PC-3 (cell line): ENCODE measurements around the gene SLC12A8. TPM values are rescaled to one million over a fixed set of nuclear protein-coding genes. Genes with fewer than 3 reads are reported as not detected.

Experiments
- ATAC-seq: fragments of 200-7000 bp; cut with Tn5 transposase; 2 replicates; pipeline ENCODE4 v1.9.1; 2020; ENCODE audit warnings: mild to moderate bottlenecking, moderate library complexity
- BruUV-seq: library from RNA; stranded (reverse); fragments of 400-500 nt; replicated peaks from 2 replicates; lab custom pipeline; 2021; lab: Mats Ljungman, UMichigan
- CTCF ChIA-PET: fragments of 300-600 bp; sonication (Branson Sonifier 250); formaldehyde crosslinking; loops from one replicate; lab custom pipeline; 2022; ENCODE audit warnings: antibody characterized with exemption; lab: Charles Lee
- POLR2A ChIA-PET: fragments of 300-600 bp; sonication (Branson Sonifier 250); formaldehyde crosslinking; loops from one replicate; lab custom pipeline; 2022; ENCODE audit warnings: antibody characterized with exemption; ENCODE audit not compliant: unreplicated experiment; lab: Charles Lee
- DNase-seq: peaks from one replicate; pipeline ENCODE4 v3.0.0-alpha.2; 2015
- H2AFZ ChIP-seq: fragments of 300-600 bp; sonication (generic); 2 replicates; pipeline ENCODE4 v1.6.0; 2016; ENCODE audit warnings: antibody characterized with exemption, low read length
- H3F3A ChIP-seq: fragments of 300-600 bp; sonication (generic); one replicate; pipeline ENCODE4 v1.6.0; 2017; ENCODE audit warnings: antibody characterized with exemption, low read length, control low read depth, mild to moderate bottlenecking; ENCODE audit not compliant: unreplicated experiment
- H3K27ac ChIP-seq: fragments of 300-600 bp; sonication (generic); 2 replicates; pipeline ENCODE4 v1.5.1; 2016; ENCODE audit warnings: mild to moderate bottlenecking, low read length
- H3K27me3 ChIP-seq: fragments of 300-600 bp; sonication (generic); 2 replicates; pipeline ENCODE4 v1.6.1; 2016; ENCODE audit warnings: low read length, mixed read lengths
- H3K36me3 ChIP-seq: fragments of 300-600 bp; sonication (generic); 2 replicates; pipeline ENCODE4 v1.6.1; 2016; ENCODE audit warnings: low read depth, mixed run types, low read length, mixed read lengths
- H3K4me1 ChIP-seq: fragments of 300-600 bp; sonication (generic); 2 replicates; pipeline ENCODE4 v1.5.1; 2016; ENCODE audit warnings: low read length; ENCODE audit not compliant: insufficient read depth
- H3K4me2 ChIP-seq: fragments of 300-600 bp; sonication (generic); 2 replicates; pipeline ENCODE4 v1.6.0; 2016; ENCODE audit warnings: low read length
- H3K4me3 ChIP-seq: fragments of 300-600 bp; sonication (generic); 2 replicates; pipeline ENCODE4 v1.5.1; 2016; ENCODE audit warnings: mild to moderate bottlenecking, low read length, mixed read lengths
- H3K79me2 ChIP-seq: fragments of 300-600 bp; sonication (generic); 2 replicates; pipeline ENCODE4 v1.6.1; 2017; ENCODE audit warnings: low read length, mixed read lengths
- H3K9ac ChIP-seq: fragments of 300-600 bp; sonication (generic); 2 replicates; pipeline ENCODE4 v1.6.0; 2016; ENCODE audit warnings: mild to moderate bottlenecking, low read length
- H3K9me2 ChIP-seq: fragments of 300-600 bp; sonication (generic); replicated peaks from 2 replicates; pipeline ENCODE4 v1.6.1; 2016; ENCODE audit warnings: mixed run types, low read length, mixed read lengths
- H3K9me3 ChIP-seq: fragments of 300-600 bp; sonication (generic); 2 replicates; pipeline ENCODE4 v1.6.1; 2016; ENCODE audit warnings: low read length, mixed read lengths
- H4K20me1 ChIP-seq: fragments of 300-600 bp; sonication (generic); 2 replicates; pipeline ENCODE4 v1.6.1; 2016; ENCODE audit warnings: low read length, mixed read lengths
- CTCF ChIP-seq: fragments of 300-600 bp; sonication (generic); conservative IDR thresholded peaks from 2 replicates; pipeline ENCODE4 v1.5.1; 2017; ENCODE audit warnings: antibody characterized with exemption, low read depth, mild to moderate bottlenecking, low read length
- EZH2 ChIP-seq: fragments of 300-600 bp; sonication (generic); IDR thresholded peaks from one replicate; pipeline ENCODE4 v1.6.1; 2017; ENCODE audit warnings: antibody characterized with exemption, mild to moderate bottlenecking, low read length; ENCODE audit not compliant: unreplicated experiment
- EZH2phosphoT487 ChIP-seq: fragments of 300-600 bp; sonication (generic); IDR thresholded peaks from 2 replicates; pipeline ENCODE4 v1.6.1; 2018; ENCODE audit warnings: mild to moderate bottlenecking, antibody characterized with exemption, low read length, borderline replicate concordance
- intact Hi-C: fragments of 100-400 bp; cut with micrococcal nuclease; formaldehyde crosslinking; loops from 2 replicates; pipeline ENCODE4 v1.9.0; 2023
- total RNA-seq: library from RNA; depleted of rRNA; stranded (reverse); fragments of >200 nt; gene quantifications from 2 replicates; pipeline ENCODE4 v1.2.3, GENCODE V29; 2014

The SLC12A8 gene
- total RNA-seq, 1 experiment from 2014 or later, result 11.0 TPM

DNA sequence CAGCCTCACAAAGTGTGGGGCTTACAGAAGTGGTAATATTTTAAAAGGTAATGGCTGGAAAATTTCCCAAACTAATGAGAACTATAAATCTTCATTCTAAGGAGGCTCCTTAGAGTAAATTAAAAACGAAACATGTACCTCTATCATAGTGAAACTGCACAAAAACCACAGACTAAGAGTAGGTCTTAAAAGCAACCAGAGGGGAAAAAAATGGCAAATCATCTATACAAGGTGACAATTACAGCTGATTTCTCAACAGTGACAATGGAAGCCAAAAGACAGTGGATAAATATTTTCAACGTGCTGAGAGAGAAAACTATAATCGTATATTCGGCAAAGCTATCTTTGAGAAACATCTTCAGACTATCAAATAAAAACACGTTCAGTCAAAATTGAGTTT lies 177.3 kb downstream of the SLC12A8 start:
- H3K27me3 ChIP-seq, result no peaks in the 10 kb centered on the region
- no peaks in the 10 kb centered on the region for H3K79me2 ChIP-seq
- DNase-seq, result no peak
- ATAC-seq, result no peak
- no peaks in the 10 kb centered on the region for H3K36me3 ChIP-seq
- no peaks in the 10 kb centered on the region for H4K20me1 ChIP-seq
- H3K4me2 ChIP-seq, result no peak overlapping the region
- no peak overlapping the region for H3K9ac ChIP-seq
- CTCF ChIA-PET, result no interaction called here
- no peak overlapping the region for H3K4me3 ChIP-seq
- H3K27ac ChIP-seq, result no peak overlapping the region
- no TSS peak for BruUV-seq
- H3K9me3 ChIP-seq, result no peaks in the 10 kb centered on the region
- no peaks in the 10 kb centered on the region for H3K4me1 ChIP-seq
- TF ChIP-seq CTCF, result no peak
- TF ChIP-seq EZH2phosphoT487, result no peak
- TF ChIP-seq EZH2, result no peak
- H3K9me2 ChIP-seq, result no peaks in the 10 kb centered on the region
- POLR2A ChIA-PET, result no interaction called here
- H2AFZ ChIP-seq, result no peak overlapping the region
- no peaks in the 10 kb centered on the region for H3F3A ChIP-seq
- intact Hi-C loops, result no loop called here

DNA sequence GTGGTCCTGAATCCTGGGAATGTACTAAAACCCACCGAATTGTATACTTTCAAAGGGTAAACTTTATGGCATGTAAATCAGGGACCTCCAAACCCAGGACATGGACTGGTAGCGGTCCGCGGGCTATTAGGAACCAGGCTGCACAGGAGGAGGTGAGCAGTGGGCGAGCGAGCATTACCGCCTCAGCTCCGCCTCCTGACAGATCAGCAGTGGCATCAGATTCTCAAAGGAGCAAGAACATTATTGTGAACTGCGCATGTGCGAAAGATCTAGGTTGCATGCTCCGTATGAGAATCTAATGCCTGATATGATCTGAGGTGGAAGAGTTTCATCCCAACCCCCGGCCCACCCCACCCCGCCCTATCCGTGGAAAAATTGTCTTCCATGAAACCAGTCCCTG lies 178.9 kb downstream of the SLC12A8 start:
- no peaks in the 10 kb centered on the region for H3K9me2 ChIP-seq
- H4K20me1 ChIP-seq, result no peaks in the 10 kb centered on the region
- DNase-seq (no peak), ATAC-seq (no peak)
- H3K4me1 ChIP-seq, result no peaks in the 10 kb centered on the region
- H3F3A ChIP-seq, result no peaks in the 10 kb centered on the region
- TF ChIP-seq CTCF (no peak), EZH2 (no peak), EZH2phosphoT487 (no peak)
- H3K79me2 ChIP-seq, result no peaks in the 10 kb centered on the region
- H3K4me2 ChIP-seq, result no peak overlapping the region
- POLR2A ChIA-PET, result no interaction called here
- BruUV-seq, result no TSS peak
- no peak overlapping the region for H3K4me3 ChIP-seq
- no peaks in the 10 kb centered on the region for H3K9me3 ChIP-seq
- H3K27me3 ChIP-seq, result no peaks in the 10 kb centered on the region
- CTCF ChIA-PET, result no interaction called here
- H3K36me3 ChIP-seq, result no peaks in the 10 kb centered on the region
- no peak overlapping the region for H2AFZ ChIP-seq
- H3K9ac ChIP-seq, result no peak overlapping the region
- intact Hi-C loops, result no loop called here
- H3K27ac ChIP-seq, result no peak overlapping the region

GRCh38 chr3:125033135-125033534 lies 179.4 kb downstream of the SLC12A8 start:
- Histone ChIP-seq H3K4me2 (no peak overlapping the region), H3F3A (no peaks in the 10 kb centered on the region), H3K4me3 (no peak overlapping the region), H3K27ac (no peak overlapping the region), H3K9me3 (no peaks in the 10 kb centered on the region), H3K9ac (no peak overlapping the region), H2AFZ (no peak overlapping the region), H3K27me3 (no peaks in the 10 kb centered on the region), H3K4me1 (no peaks in the 10 kb centered on the region), H3K79me2 (no peaks in the 10 kb centered on the region), H3K9me2 (no peaks in the 10 kb centered on the region), H4K20me1 (no peaks in the 10 kb centered on the region), H3K36me3 (no peaks in the 10 kb centered on the region)
- intact Hi-C loops, result no loop called here
- DNase-seq (no peak), ATAC-seq (no peak)
- CTCF ChIA-PET, result no interaction called here
- TF ChIP-seq CTCF (no peak), EZH2phosphoT487 (no peak), EZH2 (no peak)
- POLR2A ChIA-PET, result no interaction called here
- no TSS peak for BruUV-seq
